Measurements from ENCODE around the gene RAD23B.

Gene RAD23B

DNA sequence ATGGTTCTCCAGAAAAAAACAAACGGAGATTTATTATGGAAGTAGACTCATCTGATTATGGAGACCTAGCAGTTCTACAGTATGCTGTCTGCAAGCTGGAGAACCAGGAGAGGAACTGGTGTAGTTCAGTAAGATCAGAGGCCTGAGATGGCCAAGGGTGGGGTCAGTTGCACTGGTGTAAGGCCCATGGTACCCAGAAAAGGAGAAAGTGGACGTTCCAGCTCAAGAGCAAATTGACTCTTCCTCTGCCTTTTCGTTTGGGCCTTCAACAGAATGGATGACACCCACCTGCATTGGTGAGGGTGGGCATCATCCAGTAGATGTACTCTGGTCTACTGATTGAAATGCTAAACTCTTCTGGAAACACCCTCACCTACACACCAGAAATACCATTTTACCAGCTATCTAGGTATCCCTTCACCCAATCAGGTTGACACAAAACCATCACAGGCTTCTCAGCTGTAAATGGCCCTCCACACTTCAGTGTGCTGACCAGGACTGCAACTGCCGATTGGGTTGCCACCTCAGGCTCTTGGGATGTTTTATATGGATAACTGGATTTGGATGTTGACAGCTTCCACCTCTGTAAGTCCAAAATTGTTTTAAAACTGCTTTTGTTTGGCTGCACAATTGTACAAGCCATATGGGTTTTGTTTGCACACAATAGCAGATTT is 51.2 kb downstream of the RAD23B start:
- DNase-seq (ENCODE audit: low read depth, low spot score): no peak

DNA sequence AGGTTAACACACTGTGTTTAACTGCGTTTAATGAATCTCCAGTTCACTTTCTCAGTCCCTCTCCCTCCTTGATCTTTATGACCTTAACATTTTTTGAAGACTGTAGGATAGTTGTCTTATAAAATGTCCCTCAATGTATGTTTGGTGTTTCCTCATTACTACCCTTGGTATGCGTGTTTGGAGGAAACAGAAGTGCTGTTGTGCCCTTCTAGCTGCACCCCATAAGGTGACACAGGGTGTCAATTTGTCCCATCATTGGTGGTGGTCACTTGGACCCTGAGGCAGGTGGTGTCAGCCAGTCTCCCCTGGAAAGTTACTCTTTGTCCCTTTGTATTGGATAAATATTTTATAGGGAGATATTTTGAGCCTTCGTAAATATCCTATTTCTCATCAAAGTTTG is 52.3 kb downstream of the RAD23B start:
- DNase-seq (ENCODE audit: low read depth, low spot score): no peak

DNA sequence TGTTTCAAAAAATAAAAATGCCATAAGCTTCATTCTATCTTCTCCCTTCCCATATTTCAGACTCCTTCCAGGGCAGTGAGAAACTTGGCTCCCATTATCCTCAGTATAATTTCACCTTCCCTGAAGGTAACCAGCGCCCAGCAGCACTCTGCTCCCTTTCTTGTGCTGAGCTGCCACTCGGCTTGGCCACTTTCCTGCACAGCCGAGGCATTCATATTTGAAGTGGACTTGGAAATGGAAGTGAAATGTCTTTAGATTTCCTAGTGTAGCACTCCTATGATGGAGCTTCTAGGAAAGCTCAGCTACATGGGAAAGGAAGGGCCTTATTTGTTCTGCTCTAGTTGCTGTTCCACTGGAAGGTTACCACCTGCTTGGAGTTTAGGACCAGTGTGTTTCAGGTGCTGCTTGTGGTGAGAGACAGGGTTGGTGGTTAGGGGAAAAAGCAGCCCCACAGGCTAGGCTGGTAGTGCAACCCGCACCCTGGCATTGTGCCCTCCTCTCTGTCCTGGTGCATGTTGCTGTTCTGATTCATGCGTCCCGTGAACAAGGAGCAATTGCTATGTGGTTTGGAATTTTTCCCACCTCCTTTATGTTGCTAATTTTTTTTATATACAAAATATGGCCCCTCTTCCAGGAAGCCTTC is 53.8 kb downstream of the RAD23B start:
- no peak for DNase-seq (ENCODE audit: low read depth, low spot score)

DNA sequence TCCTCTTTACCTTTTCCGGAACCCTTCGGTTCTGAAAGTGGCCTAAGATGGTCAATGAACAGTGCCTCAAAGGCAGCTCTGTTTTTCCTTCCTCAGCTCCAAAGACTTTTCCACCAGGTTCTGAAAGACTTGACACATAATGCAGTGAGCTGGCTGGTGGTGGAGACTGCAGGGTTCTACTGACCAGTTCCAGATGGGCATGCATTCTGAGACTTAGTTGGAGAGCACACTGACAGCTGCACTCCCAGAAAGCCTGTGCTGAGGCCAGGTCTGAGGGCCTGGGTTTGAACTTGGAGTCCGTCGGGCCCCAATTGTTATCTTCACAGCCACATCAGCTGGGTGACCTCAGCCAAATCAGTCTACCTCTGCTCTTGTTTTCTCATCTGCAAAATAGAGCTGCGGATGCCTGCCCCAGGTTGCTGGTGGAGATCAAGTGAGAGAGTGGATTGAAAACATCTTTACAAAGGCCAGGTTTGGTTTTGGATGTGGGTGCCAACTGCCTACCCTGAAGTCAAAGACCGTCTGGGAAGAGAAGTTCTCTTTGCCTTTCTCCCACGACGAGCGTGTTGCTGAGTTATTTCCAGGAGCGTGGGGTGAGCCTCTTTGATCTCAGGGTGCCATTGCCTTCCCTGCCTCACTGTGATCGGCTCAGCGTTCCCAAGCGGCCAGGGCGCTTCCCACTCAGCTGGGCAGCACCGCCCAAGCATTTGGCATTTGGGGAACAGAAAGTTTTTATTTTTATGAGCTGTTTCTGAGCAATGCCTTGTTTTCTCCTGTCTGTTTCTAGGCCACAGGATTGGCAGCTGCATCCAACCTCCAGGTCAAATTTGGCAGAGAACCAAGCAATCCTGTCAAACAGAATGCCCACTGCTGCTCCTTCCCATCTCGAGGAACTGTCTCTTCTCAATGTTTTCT is 54.9 kb downstream of the RAD23B start:
- no peak for DNase-seq (ENCODE audit: low read depth, low spot score)

DNA sequence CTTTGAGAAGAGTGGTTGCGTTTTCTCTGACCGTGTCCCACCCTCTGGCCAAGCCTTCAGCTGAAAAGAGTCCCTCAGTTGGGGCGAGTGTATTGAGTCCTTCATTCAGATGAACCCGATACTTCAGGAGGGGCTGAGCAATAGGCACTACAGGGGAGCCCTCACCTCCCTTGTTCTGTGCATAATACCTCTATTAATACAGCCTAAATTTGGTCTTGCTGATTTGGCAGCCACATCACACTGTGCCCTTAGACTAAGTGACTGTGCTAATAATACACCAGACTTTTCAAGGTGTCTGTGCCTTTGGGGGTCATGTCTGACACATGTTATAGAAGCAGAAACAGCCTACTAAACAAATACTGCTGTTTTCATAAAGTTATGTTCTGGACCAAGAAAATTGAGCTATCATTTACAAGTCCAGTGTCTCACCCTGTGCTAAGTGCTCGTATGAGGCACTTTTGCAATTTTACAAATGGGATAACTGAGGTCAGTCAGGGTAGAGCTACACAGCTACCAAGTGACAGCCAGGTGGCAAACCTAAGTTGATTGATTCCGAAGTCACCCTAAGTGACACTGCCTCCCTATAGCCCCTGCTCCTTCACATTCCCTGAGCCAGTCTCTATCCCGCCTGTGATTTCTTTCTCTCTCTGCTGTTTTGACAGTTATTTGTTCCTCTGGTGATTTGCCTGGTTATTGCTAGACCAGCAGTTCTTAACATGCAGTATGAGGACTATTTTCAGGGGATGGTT is 56.0 kb downstream of the RAD23B start:
- no peak for DNase-seq (ENCODE audit: low read depth, low spot score)

DNA sequence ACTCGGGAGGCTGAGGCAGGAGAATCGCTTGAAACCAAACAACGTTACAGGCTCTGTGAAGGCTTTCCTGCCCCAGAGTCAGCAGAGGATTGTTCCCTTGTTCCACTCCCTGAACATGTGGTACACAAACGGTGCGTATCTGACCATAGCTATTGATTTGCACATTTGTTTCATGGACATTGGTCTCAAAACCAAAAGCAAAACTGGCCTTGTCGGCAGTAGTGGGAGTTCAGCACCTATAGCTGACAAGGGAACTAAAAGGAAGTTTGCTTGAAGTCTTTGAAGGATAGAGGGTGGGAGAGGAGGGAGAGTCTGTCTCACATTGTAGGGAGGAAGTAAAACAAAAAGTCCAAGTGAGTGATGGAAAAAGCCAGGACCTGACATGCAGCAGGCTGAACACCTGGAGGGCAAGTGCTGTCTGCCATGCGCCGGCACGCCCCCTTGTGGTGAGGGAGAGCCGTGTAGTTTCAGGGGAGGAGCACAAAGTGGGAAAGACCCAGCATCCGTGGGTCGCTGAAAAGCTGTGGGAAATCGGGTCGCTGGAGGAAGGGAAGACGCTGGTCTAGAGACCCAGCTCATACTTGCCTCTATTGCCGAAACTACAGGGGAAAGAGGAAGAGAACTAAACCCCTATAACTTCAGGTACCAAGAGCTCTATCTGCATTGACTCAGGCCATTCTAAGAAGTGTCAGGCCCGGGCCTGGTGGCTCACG is 58.0 kb downstream of the RAD23B start:
- DNase-seq (ENCODE audit: low read depth, low spot score): peak; percentile 28

DNA sequence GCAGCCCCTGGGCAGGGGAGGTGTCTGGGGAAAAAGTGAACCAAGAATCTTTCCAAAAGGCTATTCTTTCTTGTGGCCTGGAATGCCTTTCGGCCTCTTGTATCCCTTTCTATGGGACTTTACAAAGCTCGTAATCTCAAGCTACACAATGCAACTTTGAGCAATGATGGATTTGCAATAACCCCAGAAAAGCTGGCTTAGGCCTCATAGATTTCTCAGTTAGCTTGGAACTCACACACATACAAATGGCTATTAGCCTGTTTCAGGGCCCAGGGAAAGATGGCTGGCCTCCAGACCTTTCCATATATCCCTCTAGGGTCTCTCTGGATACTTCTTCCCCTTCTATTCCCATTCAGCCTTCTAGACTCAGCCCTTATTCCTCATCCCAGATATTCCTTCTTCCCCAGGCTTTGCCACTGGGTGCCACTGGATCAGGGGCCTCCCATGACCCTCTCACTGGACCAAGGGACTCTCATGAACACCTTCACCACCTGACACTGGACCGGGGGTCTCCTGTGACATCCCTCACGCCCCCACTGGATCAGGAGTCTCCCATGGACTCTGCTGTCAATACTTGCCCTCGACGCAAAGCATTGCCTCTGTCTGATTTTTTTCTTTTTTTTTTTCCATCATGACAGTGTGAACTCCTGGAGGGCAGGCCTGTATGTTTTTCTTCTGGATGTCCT is 59.5 kb downstream of the RAD23B start:
- DNase-seq (ENCODE audit: low read depth, low spot score): no peak

DNA sequence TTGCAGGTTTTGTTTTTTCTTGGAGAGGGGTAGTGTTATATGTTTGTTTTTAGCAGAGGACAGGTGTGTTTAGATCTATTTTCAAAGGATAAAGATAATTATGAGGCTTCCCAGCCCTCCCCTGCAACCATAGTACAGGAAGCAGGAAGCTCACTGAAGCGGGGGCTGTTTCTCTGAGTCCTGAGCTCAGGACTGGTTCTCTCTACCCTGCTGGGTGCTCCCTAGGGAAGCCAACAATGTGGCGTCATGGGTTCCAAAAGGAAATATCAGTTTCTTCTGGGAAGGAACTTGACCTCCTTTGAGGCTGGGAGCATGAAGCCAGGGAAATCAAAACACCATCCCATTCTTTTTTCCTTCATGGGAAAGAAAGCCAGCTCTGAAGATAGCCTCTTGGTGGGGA is 62.2 kb downstream of the RAD23B start:
- DNase-seq (ENCODE audit: low read depth, low spot score): peak; percentile 21

DNA sequence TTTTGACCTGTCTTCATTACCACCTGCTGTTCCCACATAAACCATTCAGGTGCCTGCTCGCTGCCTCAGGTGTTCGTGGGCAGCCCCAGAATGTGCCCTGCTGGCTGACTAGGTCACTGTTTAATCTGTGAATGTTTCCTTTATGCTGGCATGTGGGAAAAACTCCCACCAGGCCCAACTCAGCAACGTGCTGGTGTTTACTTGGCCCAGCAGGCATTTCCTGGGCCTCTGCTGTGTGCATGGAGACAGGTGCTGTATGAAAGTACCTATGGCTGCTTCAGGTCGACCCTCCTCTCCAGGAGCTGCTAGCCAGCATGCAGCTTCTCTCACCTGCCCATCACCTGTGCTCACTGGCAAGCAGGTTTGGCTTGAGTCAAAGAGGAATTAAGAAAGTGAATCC is 65.8 kb downstream of the RAD23B start:
- DNase-seq (ENCODE audit: low read depth, low spot score): no peak

DNA sequence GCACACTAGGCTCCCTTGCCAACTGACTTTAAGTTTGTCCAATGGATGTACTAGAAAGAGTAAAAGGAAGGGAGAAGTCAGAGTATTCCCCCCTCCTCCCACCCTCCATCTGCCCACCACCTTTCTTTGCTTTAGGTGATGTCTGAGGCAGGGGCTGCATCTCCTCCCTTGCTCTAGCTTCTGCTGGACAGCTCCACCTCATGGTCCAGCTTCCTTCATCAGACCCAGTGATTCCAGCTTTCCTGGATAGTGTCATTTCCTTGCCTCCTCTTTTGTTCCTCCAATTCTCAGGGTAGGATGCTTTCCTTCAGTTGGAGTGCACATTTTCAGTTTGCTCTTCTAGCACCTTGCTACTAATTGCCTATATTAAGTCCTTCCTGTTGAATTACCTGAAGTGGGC is 67.4 kb downstream of the RAD23B start:
- DNase-seq (ENCODE audit: low read depth, low spot score): no peak

DNA sequence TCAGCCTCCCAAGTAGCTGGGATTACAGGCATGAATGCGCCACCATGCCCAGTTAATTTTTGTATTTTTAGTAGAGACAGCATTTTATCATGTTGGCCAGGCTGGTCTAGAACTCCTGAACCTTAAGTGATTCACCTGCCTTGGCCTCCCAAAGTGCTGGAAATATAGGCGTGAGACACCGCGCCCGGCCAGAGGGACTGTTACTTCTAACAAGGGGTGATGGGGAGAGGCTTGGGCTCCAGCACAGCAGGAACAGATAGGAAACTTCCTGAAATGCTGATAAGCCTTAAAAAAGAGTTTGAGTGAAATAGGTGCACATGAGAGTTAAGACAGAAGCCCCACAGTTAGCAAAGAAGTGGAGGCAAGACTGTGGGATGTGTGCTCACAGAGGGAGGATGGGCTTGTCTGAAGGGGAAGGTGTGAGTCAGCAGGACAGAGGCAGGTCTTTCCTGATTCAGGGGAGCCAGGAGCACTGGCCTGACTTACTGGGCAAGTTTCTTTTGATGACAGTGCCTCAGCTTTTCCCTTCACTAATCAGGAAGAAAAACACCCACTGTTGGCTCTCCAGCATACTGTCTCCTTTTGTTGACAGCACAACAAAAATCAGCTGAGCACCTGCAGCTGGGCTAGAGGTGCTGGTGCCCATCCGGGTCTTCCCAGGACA is 68.4 kb downstream of the RAD23B start:
- no peak for DNase-seq (ENCODE audit: low read depth, low spot score)

DNA sequence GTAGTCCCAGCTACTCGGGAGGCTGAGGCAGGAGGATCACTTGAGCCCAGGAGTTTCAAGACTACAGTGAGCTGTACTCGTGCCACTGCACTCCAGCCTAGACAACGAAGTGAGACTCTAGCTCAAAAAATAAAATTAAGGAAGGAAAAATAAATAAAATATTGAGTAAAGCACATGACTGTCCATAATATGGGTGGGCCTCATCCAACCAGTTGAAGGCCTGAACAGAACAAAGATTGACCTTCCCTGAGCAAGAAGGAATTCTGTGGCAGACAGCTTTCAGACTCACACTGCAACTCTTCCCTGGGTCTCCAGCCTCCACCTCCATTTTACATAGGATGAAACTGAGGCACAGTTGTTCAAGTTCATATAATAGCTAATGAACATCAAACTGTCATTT is 72.3 kb downstream of the RAD23B start:
- DNase-seq (ENCODE audit: low read depth, low spot score): no peak

DNA sequence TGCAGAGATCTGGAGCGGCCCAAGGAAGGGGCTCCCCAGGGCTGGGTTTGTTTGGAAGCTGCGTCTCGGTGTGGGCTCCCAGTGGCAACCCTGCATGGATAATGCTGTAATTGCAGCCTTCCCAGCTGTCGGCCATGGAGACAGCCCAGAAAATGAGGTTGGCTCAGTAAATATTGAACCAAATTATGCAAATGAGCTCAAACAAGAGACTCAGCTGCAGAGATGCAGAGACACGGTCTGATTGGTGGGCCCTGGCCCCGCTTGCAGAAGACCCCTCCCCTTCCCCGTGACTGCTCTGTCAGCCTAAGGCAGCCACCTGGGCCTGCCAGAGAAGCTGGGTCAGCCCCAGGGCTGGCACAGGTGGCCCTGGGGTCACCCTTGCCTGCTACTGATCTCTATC is 75.9 kb downstream of the RAD23B start:
- no peak for DNase-seq (ENCODE audit: low read depth, low spot score)

DNA sequence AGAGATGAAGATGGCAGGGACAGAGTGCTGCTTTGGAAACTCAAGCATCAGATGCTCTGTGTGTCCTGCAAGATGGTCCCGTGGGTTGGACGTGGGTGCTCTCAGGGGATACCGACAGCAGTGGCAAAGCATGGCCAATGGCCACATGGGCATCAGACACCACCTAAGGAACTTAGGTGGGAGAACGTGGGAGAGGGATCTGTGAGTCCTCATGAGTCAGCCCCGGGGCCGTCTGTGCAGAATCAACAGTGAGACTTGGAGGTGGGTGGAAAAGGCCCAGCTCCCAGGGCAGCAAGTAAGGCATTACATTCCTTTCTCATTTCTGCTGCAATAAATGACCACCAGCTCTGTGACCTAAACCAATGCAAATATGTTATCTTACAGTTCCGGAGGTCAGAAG is 77.0 kb downstream of the RAD23B start:
- no peak for DNase-seq (ENCODE audit: low read depth, low spot score)

DNA sequence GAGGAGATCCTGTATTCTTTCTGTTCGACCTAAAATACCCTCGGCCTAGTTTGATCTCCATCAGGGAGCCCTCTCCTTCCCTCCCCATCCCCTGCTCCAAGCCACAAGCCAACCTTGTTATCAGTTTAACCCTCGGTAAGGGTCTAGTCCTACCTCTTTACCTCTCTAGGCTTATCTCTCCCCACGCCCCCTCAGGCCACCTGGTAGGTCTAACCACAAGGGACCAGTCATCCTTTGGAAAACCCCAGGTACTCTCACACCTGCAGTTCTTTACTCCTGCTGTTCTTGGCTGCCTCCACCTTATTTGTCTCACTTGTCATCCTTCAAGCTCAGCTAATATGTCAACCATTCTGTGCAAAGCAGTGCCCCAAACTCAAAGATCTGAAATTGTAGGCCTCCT is 78.7 kb downstream of the RAD23B start:
- no peak for DNase-seq (ENCODE audit: low read depth, low spot score)

DNA sequence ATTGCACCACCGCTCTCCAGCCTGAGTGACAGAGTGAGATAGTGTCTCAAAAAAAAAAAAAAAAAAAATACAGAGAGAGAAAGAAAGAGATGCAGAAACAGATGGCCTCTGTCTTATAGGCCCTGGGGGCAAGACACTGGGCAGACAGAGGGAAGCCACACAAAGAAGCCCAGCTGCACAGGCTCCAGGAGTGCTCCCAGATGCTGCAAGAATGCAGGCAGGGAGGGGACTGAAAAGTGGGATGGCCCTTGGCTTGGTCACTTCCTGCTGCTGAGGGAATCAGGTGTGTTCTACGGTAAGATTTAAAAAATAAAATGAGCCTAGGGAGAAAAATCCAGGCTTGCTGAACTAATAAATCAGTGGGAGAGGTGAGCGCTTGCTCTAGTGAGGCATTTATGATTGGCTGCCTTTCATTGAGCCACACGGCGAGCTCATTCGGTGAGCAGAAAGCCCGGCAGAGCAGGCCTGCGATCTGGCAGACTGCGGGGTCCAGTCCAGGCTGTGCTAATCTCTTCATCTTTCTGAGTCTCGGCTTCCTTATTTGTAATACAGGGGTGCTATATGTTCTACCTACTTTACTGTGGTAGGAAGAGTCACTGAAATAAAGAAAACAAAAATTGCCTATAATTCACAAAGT is 80.6 kb downstream of the RAD23B start:
- no peak for DNase-seq (ENCODE audit: low read depth, low spot score)

DNA sequence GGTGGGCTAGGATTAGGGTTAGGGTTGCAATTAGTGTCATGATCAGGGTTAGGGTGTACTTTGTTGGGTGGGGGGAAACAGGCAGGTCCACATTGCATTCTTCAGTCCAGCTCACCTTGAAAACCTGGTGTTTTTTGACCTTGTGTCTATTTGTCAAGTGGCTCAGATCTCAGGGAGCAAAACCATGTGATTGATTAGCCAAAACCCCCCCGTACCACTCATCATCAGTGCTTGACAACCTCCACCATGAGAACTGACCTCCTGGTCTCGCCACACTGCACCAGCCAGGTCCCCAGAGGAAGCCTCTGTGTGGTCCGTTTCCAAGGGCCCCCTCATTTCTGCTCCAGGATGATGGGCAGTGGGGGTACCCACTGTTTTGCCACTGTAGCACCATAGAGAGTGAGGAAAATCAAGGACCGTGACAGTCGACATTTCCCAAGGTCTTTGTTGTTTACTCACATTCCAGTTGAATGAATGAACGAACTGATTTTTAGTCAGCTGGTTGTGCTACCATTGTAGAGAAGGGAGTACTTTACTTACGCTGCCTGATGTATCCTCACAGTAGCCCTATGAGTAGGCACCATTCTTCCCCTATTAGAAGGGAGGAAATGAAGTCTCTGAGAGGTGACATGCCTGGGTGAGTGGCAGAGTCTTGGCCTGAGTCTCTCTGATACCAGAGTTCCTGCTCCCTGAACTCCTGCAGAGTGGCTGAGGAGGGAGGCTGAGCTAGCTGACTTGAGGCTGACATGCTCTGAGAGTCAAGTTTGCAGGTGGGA is 84.8 kb downstream of the RAD23B start:
- DNase-seq (ENCODE audit: low read depth, low spot score): no peak

DNA sequence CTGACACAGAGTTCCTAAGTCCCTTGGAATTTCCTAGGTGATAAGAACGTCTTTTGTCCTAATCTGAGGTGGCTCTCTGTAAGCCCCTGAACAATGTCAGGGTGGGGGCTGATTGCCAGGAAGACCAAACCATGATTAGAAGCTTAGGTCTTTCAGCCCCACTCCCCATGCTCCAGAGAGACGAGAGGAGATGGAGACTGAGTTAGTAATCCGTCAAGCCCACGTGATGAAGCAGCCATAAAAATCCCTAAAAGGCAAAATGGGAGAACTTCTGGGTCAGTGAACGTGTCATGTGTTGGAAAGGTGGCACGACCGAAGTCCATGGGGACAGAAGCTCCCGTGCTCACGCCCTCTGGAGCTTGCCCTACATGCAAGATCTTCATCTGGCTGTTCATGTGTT is 85.6 kb downstream of the RAD23B start:
- DNase-seq (ENCODE audit: low read depth, low spot score): no peak

DNA sequence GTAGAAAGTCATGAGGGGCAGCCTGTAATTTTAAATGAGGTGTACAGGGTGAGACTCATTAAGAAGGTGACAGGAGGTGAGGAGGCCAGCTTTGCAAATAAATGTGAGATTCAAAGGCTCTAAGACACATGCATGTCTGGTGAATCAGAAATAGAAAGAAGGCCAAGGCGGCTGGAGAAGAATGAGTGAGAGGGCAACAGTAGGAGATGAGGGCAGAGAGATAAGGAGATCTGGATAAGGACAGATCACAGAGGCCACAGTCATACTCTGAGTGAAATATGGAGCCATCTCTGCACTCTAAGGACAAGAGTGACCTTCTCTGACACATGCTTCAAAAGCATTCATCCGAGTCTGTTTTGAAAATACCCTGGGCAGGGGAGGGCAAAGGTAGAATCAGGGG is 90.7 kb downstream of the RAD23B start:
- no peak for DNase-seq (ENCODE audit: low read depth, low spot score)
